Activated naive CD4-positive, alpha-beta T cell treated with Interleukin-2 at 50 U/mL for 16 hours (primary cell): ENCODE results near the gene ZNF77.
"Not testable (repeated sequence)": the region's sequence is repeated elsewhere in the genome, so short reads cannot be mapped to it uniquely, and the experiment has no call there.

Source experiments
- DNase-seq: peaks from one replicate; pipeline ENCODE4 v3.0.0-alpha.2; 2020

The ZNF77 gene

DNA sequence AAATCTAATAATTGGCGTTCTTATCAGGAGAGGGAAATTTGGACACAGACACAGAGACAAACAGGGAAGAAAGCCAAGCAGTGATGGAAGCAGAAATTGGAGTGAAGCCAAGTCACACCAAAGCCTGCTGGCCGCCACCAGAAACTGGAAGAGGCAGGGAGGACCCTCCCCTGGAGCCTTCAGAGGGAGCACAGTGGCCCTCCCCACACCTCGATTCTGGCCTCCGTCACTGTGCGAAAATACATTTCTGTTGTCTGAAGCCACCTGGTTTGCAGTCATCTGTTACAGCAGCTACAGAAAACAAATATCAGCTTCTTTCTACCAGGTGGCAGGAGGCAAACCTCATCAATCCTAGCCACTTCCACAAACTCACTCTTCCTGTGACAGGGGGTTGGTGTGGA lies 24.3 kb upstream of the ZNF77 start:
- no peak for DNase-seq

DNA sequence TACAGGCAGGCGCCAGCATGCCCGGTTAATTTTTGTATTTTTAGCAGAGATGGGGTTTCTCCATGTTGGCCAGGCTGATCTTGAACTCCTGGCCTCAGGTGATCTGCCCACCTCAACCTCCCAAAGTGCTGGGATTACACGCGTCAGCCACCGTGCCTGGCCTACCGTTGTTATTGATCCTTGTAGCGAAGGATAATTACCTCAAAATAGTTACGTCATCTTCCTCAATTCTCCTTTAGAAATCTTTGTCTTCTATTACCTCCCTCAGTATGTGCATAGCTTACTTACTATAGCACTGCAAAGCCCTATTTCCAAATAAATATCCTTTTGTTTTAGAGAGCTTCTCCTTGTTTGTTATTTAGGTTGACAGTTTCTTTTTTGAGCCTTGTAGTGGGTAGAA lies 23.2 kb upstream of the ZNF77 start:
- no peak for DNase-seq

DNA sequence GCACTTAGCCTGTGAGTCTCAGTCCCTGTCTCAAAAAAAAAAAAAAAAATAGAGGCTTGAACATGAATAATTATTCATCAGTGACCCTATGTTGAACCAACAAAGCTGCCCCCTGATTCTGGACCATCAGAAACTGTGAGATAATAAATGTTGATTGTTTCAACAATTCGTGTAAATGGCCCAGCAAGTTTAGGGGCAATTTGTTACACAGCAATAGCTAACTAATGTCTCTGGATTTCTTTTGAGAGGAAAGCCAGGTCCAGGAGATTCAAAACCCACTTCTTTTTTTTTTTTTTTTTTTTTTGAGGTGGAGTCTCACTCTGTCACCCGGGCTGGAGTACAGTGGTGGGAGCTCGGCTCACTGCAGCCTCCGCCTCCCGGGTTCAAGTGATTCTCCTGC lies 20.1 kb upstream of the ZNF77 start:
- DNase-seq = no peak

DNA sequence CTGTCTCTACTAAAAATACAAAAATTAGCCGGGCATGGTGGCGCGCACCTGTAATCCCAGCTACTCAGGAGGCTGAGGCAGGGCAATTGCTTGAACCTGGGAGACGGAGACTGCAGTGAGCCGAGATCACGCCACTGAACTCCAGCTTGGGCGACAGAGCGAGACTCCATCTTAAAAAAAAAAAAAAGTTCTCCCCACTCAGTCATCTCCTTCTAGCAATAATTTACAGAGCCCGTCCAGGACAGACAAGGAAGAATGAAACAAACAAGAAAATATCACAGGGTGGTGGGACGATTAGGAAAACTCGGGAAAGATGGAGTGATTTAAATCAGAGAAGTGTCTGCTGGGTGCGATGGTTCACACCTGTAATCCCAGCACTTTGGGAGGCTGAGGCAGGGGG lies 18.9 kb upstream of the ZNF77 start:
- not testable (repeated sequence) for DNase-seq

DNA sequence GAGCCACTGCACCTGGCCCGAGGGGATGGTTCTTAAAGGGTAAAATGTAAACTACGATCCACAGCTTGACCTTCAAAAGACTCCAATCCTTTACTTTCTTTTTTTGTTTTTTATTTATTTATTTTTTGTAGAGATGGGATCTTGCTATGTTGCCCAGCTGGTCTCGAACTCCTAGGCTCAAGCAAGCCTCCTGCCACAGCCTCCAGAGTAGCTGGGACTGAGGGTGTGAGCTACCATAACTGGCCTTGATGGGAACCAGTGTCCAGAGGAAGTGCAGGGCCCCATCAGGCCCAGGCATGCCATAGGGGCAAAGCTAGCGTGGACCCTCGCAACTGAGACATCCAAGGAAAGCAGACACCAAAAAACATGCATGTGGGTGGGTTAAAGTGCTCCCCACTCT lies 18.4 kb upstream of the ZNF77 start:
- DNase-seq = no peak

DNA sequence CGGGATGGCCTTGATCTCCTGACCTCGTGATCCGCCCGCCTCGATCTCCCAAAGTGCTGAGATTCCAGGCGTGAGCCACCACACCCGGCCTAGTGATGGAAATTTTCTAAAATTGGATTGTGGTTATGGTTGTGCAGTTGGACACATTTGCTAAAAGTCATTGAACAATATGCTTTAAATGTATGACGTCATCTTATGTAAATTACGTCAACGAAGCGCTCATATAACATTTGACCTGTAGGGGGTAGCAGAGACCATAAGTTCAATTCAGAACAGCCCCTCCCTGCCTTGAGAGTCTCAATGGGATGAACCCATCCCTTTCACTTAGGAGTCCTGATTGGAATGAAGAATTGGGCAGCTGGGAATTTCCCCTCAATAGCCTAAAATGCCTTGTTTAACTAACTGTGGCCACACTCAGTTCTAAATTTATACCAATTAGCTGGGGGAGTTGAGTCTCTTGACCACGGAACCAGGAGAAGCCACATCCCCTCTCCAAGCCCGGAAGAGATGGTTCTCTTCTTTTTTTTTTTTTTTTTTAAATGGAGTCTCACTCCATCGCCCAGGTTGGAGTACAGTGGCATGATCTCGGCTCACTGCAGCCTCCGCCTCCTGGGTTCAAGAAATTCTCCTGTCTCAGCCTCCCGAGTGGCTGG lies 17.4 kb upstream of the ZNF77 start:
- peak; percentile 23 for DNase-seq

DNA sequence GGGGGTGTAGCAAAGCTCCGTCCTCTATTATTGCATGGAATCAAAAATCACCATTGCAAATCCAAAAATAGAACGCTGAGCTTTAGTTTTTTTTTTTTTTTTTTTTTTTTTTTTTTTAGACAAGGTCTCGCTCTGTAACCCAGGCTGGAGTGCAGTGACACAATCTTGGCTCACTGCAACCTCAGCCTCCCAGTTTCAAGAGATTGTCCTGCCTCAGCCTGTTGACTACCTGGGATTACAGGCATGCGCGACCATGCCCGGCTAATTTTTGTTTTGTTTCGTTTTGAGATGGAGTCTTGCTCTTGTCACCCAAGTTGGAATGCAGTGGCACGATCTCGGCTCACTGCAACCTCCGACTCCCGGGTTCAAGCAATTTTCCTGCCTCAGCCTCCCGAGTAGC lies 15.3 kb upstream of the ZNF77 start:
- no peak for DNase-seq

DNA sequence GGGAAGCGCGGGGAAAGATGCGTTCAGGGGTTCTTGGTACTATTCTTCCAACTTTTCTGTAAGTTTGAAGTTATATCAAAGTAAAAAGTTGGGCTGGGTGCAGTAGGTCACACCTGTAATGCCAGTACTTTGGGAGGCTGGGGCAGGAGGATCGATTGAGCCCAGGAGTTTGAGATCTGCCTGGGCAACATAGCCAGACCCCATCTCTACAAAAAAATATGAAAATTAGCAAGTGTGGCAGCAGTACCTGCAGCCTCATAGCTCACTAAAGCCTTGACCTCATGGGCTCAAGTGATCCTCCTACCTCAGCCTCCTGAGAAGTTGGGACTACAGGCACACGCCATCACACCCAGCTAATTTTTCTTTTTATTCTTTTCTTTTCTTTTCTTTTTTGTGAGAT lies 12.4 kb upstream of the ZNF77 start:
- no peak for DNase-seq

DNA sequence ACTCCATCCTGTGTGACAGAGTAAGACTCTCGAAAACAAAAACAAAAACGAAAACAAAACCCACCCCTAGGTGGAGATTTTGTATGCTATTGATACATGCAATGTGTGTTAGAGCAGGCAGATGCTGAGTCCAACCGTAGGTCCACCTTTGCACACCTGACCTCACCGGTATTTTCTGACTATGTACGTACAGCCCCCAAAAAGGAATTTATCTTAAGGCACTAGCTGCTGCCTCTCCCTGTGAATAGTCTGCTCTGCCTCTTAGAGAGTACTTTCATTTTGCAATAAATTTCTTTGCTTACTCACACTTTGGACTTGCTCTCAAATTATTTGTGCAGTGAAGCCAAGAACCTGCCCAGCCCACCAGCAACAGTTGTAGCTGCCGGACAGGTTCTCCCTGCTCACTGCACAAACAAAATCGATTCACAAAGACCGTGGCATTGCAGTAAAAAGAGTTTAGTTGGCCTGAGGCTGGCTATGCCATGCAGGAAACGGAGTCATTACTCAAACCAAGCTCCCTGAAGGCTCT lies 8.2 kb upstream of the ZNF77 start:
- no peak for DNase-seq

DNA sequence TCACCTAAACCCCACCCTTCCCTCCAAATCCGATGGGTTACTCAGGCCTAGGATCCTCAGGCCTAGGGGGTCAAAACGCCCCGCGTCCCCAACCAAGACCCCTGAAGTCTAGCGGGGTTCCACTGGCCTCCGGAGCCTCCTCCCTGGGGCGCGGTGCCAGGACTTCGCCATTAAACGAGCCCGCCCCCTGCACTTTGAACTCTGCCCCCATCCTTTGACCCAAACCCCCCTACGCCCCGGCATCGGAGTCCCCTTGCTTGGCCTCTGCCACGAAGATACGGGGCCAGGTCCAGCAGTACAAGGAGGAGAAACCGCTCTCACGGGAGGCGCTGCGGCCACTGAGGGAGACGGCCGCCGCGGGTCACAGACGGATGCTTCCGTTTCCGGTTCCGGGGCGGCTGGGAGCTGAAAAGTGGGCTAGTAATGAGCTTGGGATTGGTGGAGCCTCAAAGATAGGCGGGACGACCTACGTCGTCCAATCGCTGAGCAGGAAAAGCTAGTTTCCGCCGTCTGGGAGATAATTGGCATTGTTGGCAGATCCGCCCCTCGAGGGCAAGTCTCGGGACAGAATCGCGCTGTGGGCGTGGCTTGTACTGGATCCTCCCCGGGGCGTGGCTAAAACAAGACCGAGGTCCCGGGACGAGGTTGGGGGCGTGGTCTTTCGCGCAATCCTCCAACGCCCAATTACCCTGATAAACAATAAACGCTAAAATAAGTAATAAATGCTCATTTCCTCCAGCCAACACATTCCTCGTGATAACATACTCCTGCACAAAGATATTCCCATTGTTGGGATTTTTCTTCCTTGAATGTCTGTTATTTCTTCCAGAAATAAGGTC lies 5.7 kb upstream of the ZNF77 start:
- peak; percentile 100 for DNase-seq

DNA sequence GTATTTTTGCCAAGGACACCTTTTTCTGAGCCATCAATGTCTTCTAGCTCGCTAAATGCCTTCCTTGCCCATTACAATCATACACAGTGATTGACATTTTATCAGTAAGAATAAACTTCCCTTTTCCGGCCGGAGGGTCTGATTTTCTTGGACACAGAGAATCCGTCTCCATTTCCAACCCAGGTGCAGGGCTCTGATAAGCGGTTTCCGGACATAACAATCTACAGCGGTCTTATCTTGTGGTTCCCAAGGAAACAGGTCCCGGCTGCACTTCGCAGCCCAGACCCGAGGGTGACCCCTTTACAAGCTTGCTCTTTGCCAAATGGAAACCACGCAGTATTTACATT lies 5.1 kb upstream of the ZNF77 start:
- DNase-seq = no peak

DNA sequence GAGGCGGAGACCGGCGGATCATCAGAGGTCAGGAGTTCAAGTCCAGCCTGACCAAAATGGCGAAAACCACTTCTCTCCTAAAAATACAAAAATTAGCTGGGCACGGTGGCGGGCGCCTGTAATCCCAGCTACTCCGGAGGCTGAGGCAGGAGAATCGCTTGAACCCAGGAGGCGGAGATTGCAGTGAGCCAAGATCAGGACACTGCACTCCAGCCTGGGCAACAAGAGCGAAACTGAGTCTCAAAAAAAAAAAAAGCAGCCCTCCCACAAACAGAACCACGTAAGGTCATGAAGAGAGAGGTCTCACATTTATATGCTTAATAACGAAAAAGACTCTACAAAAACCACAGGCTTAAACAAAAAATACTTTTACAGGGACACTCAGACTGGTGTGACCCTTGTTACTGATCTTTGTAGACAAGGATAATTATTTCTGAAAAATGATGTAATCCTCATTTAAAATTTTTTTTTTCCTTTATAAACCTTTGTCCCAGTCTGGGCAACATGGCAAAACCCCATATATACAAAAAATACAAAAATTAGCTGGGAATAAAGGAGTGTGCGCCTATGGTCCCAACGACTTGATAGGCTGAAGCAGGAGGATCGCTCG lies 909 bp upstream of the ZNF77 start:
- DNase-seq = no peak

DNA sequence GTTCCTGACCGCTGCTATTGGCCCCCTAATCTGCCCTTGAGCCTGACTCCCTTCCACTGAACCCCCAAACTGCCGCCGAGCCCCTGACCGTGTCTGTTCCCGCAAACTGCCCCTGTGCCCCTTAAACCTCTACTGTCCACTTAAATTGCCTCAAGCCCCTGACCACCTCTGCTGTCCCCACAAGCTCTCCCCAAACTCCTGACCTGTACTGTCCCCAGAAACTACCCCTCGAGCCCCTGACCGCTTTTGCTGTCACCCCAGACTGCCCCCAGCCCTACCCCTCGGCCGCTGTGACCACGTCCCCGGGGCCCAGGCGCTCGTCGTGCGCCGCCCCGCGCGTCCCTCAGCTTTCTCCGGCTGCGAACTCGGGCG lies 382 bp downstream of the ZNF77 start:
- DNase-seq = no peak

DNA sequence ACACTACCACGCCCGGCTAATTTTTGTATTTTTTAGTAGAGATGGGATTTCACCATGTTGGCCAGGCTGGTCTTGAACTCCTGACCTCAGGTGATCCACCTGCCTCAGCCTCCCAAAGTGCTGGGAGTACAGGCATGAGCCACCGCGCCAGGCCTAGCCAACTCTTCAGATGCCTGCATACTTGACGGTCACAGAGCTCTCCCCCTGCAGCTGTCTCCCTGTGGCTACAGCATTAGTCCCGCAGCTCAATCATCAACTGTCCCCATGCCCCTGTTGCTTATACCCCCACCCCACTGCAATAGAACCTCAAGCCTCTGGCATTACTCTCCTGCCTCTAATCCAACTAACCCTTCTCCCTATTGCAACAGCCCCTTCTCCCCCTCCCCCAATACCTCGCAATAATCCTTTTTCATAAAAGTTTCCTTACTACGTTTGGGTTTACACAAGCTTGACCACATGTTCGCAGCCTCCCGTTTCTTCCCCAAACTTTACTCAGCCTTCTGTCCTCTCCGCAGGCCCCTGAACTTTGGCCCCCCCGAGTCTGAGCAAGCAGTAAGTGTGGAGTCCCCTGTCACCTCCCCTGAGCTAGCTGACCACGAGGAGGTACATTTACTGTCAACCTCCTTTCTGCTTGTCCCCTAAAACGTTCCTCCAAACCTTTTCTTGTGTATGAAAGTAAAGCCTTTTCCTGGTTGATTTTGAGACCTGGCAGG lies 1.7 kb downstream of the ZNF77 start:
- DNase-seq = no peak

DNA sequence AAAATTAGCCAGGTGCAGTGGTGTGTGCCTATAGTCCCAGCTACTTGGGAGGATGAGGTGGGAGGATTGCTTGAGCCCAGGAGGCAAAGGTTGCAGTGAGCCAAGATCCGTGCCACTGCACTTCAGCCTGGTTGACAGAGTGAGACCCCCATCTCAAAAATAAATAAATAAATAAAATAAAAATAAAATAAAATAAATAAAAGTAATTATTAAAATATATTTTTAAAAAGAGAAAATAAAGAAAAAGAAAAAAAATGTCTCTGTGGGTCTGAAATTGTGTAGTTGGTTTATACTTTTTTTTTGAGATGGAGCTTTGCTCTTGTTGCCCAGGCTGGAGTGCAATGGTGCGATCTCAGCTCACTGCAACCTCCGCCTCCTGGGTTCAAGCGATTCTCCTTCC lies 8.9 kb downstream of the ZNF77 start:
- DNase-seq = not testable (repeated sequence)

DNA sequence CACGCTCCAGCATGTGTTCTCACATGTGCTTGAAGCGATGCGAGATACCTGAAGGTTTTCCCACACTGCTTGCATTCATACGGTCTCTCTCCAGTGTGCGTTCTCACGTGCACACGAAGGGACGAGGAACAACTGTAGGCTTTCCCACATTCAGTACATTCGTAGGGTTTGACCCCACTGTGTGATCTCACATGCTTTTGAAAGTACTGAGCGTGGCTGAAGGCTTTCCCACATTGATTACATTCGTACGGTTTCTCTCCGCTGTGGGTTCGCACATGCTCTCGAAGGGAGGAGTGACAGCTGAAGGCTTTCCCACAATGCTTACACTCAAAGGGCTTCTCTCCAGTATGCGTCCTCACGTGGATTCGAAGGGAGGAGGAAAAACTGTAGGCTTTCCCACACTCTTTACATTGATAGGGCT lies 11.3 kb downstream of the ZNF77 start:
- no peak for DNase-seq

DNA sequence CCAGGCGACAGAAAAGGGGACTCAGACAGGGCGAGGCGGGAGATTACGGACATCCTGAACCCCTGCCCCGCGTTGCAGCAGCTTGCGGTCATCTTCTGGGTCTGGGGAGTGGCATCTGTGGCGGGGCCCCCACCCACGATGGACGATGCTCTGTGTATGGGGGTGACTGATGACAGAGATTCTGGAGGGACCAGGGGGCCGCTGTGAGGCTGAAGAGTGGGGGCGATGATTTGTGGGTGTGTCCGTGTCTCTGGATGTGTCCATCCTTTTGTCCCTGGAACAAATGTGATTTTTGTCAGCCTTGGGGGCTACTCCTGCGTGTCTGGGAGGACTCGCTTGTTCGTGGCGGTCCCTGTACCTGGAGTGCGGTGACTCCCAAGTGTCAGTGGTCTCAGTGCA lies 17.7 kb downstream of the ZNF77 start:
- no peak for DNase-seq

DNA sequence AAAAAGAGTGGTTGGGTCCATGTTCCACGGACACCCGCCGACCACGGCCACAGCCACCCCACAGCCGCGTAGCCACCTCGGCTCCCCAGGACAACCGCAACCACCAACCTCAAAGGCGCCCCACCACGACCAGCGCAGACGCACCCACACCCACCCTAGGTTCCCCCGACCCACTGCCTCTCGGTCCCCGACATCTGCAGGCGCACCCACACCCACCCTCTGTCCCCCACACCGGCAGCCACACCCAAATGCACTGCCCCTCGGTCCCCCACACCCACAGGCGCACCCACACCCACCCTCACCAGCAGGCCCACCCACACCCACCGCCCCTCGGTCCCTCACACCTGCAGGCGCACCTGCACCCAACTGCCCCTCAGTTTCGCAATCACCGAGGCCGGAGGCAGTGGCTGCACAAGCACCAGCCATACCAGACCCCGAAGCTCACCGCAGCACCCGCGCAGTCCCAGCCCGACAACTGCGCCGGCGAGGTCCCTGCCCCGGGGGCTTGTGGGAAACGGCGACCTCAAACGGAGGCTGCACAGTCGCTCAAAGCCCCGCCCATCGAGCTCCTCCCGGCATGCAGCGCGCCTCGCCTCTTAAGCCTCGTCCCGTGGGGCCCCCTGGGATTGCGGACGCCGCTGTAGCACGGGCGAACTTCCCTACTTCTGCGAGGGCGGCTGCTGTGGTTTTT lies 18.3 kb downstream of the ZNF77 start:
- DNase-seq = no peak

DNA sequence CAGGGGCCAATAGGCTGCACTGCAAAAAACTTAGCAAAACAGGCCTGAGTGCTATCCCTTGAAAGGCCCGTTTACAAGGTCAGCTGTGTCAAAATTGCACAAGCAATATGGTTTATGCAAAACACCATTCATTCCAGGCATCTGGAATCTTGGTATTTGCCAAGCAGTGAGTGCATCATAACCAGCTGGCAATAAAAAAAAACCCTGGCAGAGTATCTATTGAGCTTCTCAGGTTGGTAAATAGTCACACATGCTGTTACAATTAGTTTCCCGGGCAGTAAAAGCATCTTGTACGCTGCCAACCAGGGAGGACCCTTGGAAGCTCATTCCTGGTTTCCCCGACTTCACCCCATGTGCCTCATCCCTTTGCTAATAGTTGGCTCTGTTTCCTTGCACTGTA lies 21.3 kb downstream of the ZNF77 start:
- DNase-seq = no peak

DNA sequence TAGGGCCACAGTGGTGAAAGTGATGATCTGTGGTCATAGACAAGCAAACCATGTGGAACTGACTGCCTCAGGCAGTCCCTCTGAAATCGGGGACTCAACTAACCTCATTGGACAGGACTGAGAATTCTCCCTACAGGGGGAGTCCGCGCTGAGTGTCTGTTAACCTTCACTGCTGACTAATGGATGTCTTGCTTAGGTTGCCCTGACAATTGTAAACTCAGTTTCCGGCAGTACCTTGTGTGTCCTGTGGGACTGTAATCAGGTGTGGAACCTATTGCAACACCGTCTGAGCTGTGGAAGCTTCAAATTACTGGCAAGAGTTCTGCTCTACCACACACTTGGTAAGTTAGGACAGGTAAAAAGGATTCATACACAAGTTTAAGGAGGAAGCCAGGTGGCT lies 21.8 kb downstream of the ZNF77 start:
- DNase-seq = no peak

DNA sequence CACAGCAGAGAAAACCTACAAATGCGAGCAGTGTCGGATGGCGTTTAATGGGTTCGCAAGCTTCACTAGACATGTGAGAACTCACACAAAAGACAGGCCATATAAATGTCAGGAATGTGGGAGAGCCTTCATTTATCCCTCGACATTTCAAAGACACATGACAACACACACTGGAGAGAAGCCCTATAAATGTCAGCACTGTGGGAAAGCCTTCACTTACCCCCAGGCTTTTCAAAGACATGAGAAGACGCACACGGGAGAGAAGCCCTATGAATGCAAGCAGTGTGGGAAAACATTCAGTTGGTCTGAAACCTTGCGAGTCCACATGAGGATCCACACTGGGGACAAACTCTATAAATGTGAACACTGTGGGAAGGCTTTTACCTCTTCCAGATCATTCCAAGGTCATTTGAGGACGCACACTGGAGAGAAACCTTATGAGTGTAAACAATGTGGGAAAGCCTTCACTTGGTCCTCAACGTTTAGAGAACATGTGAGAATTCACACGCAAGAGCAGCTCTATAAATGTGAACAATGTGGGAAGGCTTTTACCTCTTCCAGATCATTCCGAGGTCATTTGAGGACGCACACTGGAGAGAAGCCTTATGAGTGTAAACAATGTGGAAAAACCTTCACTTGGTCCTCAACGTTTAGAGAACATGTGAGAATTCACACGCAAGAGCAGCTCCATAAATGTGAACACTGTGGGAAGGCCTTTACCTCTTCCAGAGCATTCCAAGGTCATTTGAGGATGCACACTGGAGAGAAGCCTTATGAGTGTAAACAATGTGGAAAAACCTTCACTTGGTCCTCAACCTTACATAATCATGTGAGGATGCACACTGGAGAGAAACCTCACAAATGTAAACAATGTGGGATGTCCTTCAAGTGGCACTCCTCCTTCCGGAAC lies 27.2 kb downstream of the ZNF77 start:
- no peak for DNase-seq

DNA sequence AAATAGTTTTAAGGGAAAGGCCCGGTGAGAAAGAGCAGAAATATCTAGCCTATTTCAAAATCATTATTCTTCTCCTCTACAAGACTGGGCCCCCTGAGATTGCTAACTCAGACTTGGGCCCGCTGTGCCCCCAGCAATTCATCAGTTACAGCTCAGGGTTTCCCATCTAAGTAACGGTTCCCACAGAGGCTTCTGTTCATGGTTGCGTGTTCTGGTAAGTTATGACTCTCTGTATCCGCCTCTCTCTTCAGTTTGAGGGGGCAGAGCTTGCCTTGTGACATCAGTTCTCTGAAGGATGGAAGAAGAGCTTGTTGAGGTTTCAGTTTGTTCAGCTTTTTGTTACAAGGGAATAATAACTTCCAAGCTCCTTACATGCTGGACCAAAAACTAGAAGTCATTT lies 32.5 kb downstream of the ZNF77 start:
- peak; percentile 13 for DNase-seq
